GM19395 (cell line): Measurements from ENCODE around the gene CRYGN.

ENCODE experiments used
- ATAC-seq: cut with Tn5 transposase; IDR thresholded peaks from one replicate; pipeline ENCODE4 v1.9.1; 2021; ENCODE audit warnings: mild to moderate bottlenecking, moderate library complexity; ENCODE audit not compliant: unreplicated experiment

CRYGN gene

DNA sequence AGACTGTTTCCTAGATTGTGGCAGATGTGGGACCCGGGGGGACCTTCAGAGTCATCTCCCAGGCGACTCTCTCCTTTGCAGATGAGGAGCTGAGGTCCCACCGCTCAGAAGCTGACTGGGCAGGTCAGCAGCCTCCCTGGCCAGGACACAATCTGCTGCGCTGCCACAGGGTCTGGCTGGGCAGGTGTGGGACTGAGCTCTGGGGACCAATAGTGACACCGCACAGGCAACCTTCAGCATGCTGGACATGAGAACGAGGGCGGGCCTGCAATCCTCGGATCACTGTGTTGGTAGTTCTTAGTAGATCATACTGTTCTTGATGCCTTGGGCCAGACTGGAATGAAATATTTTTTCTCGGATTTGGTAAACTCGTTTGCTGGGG is 20.5 kb upstream of the CRYGN start:
- no peak for ATAC-seq

DNA sequence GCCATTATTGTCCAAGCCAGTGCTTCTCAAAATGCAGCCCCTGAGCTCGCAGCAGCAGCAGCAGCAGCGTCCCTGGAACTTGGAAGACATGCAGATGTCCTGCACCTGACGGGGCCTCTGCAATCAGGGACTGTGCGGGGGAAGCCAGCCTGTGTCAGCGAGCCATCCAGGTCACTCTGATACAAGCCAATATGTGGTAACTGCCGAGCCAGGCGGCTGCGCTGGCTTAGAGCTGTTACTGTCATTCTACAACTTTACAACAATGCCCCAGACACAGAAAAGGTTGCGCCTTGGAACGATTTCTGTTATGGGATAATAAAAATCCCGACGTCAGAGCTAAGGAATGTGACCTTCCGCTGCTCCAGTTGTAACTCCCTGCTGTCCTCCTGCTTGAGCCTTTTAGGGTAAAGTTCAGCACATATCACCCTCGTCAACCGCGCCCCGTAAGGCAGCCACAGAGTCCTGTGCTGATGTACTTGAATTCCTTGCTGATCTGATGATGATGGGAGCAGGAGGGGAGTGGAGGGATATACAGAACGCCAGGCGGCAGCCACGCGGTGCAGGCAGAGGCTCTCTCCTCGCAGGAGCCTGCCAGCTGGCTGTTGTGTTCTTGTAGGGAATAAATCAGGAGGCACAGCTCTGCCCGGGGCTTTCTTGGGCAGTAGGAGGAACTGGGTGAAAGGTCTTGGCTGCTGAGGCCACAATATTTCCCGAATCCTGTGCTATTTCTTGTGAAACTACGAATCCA is 20.0 kb upstream of the CRYGN start:
- ATAC-seq, result no peak

DNA sequence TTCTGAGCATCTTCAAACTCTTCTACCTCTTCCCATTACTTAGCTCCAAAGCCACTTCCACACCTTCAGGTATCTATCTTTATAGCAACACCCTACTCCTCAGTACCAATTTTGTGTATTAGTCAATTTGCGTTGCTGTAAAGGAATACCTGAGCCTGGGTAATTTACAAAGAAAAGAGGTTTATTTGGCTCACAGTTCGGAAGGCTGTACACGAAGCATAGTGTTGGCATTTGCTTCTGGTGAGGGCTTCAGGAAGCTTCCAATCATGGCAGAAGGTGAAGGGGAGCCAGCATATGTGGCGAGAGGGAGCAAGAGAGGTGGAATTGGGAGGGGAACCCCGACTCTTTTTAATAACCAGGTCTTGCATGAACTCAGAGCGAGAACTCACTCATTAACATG is 17.6 kb upstream of the CRYGN start:
- ATAC-seq, result no peak

DNA sequence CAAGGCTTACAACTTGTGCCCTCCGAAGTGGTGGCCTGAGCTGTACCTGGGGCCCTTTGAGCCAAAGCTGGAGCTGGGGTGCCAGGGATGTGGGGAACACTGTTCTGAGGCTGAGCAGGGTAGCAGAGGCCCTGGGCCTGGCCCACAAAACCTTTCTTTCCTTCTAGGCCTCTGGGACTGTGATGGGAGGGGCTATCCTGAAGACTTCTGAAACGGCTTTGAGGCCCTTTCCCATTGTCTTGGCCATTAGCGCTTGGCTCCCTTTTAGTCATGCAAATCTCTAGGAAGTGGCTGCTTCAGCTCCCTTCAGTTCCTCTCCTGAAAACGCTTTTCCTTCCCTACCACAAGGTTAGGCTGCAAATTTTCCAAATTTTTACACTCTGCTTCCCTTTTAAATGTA is 16.8 kb upstream of the CRYGN start:
- ATAC-seq, result no peak

DNA sequence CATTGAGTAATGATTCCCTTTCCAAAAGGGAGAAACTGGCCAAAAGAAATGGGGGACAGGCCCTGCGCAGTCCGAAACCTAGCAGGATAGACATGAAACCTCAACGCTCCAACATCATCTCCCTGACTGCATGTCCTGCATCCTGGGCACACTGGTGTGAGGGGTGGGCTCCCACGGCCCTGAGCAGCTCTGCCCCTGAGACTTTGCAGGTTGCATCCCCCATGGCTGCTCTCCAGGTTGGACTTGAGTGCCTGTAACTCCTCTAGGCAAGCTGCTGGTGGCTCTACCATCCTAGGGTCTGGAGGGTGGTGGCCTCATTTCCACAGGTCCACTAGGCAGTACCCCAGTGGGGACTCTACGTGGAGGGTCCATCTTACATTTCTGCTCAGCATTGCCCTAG is 16.3 kb upstream of the CRYGN start:
- no peak for ATAC-seq

DNA sequence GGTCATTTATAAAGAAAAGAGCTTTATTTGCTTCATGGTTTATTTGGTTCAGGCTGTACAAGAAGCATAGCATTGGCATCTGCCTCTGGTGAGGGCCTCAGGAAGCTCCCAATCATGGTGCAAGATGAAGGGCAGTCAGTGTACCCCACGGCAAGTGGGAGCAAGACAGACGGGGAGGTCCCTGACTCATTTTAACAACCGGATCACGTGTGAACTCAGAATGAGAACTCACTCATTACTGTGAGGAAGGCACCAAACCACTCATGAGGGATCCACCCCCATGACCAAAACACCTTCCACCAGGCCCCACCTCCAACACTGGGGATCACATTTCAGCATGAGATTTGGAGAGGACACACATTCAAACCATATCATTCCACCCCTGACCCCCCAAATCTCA is 15.7 kb upstream of the CRYGN start:
- no peak for ATAC-seq

DNA sequence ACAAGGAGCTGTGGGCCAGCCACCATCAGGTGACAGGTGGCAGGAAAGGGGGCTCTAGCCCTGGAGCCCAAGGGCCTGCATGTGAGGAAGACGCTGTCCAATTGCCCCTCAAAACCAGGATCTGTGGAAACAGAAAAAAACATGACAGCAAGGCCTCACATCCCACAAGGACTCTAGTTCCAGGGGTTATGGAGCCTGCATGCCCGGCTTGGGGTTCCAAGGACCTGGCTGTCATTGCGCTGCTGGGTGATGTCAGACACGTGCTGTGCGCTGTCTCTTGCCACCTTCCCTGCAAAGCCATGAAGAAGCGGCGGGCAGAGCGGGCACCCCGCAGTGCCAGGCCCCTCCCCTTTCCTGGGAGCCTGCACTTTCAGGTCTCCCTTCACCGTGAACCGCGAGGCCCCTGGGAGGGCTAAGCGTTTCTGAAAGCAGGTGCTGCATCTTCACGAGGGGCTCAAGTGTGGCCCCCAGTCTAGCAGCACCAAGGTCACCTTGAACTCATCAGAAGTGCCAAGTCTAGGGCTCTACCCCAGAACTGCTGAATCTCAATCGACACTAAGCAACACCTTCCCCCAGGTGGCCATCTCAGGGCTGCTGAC is 15.1 kb upstream of the CRYGN start:
- no peak for ATAC-seq

DNA sequence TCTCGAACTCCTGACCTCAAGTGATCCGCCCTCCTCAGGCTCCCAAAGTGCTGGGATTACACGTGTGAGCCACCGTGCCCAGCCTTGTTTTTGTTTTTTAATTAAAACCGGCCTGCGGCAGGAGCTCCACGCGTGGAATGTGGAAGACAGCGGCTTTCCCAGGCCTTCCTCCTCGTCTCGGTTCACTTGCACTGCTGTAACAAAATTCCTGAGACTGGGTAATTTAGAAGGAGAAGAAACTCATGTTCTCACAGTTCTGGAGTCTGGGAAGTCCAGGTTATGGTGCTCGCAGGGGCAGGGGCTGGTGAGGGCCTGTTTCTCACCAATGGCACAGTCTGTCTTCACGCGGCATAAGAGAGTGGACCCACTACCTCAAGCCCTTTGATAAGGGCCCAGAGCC is 14.4 kb upstream of the CRYGN start:
- no peak for ATAC-seq

DNA sequence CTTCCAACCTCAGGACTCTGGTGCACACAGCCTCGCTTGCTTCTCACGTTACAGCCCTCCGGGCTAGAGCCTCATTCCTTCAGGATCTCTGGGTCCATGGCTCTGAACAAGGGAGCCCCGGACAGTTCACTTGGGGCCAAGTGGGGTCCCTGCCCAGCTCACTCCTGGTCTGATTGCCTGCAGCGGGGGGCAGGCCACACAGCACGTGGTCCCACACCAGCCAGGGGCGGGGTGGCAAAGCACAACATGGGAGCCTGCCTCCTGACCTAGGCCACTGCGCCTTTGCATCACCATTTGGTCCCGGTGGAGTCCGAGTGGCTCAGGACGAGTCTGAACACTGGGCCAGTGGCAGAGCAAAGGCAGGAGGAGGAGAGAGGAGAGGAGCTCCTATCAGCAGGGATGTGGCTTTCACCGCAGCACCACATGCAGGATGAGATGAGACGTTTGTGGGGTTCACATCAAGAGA is 13.4 kb upstream of the CRYGN start:
- ATAC-seq, result no peak

DNA sequence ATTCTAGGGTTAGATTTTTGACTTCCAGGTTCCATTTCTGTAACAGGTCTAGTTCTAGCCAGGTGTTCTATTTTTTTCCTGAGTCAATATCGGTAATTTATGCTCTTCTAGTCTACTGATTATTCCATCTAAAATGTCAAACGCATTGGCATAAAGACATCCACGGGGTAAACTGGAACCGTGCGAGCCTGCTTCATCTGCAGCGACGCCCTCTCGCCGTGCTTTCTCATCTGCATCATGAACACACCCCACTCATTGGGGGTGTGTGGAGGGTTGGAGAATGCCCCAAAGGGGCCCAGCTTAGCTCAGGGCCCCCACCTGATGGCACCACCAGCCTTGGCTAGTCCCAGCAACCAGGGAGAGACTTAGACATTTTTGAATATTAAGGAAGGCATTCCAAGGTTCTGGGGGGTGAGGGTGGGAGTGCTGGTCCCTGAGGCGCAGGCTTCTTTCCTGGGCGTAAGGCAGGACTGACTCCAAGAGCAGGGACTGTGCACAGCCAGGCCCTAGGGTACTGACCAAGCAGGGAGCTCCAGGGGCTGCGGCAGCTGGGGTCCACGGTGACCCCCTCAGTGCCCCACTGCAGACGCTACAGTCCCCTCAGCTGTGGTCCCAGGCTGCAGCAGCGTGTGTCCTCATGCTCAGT is 12.9 kb upstream of the CRYGN start:
- ATAC-seq, result no peak

DNA sequence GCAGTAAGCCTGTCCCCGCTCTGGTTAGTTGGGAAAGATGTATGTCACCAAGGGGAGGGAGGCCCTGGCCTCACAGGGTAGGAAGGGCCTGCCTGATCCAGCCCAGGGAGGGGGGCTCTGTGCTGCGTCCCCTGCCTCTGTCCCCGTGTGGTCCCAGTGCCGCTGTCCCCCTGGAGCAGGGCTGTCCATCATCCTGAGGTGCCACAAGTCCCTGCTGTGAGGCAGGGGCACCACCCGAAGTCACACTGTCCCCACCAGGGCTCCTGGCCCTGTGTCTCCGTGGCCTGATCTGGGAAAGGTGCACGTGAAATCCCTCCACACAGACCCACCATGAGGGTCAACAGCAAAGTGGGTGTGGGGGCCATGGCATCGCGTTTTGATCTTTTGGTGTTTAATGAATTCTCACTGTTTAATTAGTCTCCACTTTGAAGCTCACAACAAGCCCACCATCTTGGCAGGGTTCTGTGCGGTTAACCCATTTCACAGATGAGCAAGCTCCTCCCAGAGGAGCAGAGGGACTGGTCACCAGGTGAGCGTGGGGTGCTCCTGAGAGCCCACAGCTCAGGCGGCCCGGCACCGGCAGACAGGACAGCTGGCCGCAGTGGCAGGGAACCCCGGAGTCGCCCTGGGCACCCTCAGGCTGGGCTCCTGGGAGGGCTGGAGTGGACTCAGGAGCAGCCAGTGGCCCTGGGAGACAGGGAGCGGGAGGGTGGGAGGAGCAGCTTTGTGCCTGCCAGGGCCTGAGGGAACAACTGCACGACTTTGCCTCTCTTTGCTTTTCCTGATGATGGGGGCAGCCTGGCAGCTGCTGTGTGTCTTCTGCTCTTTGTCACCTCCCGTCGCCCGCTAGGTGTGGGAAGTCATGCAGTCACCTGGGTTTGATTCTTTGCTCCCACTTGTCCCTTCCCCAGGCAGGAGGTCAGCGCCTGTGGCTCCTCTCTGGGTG is 12.0 kb upstream of the CRYGN start:
- no peak for ATAC-seq

DNA sequence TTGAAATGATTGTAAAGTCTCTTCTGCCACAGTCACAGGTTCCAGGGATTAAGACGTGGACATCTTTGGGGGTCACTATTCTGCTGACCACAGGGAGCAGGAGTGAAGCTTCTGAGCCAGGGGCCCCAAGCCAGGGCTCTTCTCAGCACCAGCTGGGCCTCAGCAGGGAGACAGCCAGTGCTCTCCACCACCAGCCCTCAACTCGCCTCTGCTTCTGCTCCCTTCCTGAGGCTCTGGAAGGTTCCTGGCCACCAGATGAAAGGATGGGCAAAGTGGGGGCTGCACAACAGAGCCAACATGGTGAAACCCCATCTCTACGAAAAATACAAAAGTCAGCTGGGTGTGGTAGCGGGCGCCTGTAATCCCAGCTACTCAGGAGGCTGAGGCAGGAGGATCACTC is 11.2 kb upstream of the CRYGN start:
- no peak for ATAC-seq

DNA sequence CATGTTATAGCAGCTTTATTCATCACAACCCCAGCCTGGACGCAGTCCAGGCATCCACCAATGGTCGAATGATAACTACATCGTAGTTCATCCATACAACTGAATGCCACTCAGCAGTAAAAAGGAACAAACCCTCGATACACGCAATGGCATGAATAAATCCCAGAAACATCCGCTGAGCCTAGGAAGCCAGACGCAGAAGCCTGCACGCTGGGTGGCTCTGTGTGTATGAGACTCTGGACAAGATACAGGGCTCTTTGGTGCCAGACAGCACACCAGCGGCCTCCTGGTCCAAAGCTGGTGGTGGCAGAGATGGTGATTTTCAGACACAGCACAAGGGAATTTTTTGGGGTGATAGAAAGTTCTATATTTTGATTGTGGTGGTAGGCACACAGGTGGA is 10.0 kb upstream of the CRYGN start:
- no peak for ATAC-seq

DNA sequence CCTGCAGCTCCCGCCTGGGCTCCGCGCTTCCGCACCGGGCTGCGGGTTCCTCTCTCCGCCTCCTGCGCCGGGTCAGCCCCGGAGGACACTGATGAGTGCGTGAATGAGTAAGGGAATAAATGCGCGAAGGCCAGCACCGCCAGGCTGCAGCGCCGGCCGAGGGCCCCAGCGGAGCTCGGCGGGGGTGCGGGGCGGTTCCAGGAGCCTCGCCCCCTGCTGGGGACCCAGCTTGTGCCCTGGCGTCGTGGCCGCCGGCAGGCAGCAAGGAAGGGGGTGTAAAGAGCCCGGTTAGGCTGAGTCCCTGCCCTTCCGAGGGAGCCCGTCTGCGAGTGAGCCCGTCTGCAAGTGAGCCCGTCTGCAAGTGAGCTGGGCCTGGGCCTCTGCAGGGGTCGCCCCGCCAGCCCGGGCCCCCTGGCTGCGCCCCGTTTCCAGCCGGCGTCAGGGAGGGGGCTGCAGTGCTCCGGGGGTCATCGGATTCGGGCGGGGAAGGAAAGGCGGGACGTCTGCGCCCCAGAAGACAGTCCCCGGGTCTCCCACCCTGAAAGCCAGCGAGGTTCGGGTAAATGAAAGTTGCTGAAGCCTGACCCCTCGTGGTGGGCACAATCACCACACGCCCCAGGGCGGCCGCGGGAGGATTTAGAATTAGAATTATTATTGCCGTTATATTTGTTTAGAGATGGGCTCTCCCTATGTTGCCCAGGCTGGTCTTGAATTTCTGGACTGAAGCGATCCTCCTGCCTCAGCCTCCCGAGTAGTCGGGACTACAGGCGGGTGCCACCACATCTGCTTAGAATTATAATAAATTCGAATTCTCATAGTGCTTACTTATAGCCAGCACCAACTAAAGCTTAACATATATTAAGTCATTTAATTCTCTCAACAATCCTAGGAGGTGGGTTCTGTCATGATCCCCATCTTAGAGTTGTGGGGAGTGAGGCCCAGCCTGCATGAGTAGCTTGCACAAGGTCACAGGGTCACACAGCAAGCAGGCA is 8.6 kb upstream of the CRYGN start:
- ATAC-seq, result peak; percentile 86

DNA sequence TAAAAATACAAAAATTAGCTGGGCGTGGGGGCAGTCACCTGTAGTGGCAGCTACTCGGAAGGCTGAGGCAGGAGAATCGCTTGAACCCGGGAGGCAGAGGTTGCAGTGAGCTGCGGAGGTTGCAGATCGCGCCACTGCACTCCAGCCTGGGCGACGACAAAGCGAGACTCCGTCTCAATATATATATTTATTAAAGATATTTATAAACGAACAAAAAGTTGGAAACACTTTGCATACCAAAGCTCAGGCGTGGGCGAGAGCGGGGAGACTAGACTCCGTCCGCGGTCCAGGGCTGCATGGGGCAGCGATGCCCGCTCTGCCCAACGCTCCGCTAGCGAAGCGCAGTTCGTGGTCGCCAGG is 7.9 kb upstream of the CRYGN start:
- ATAC-seq, result no peak

DNA sequence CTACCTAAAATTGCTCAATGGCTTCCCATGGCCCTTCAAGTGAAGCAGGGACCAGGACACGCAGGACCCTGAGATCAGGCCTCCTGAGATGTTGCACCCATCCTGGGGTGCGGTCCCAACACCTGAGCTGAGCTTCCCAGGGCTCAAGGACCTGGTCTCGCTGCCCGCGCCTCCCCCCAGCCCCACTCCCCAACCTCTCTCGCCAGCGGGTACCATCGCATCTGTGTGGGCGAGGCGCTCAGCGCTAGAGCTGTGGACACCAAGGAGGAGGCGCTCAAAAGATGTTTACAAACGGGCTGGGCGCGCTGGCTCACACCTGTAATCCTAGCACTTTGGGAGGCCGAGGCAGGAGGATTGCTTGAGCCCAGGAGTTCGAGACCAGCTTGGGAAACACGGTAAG is 7.4 kb upstream of the CRYGN start:
- no peak for ATAC-seq

DNA sequence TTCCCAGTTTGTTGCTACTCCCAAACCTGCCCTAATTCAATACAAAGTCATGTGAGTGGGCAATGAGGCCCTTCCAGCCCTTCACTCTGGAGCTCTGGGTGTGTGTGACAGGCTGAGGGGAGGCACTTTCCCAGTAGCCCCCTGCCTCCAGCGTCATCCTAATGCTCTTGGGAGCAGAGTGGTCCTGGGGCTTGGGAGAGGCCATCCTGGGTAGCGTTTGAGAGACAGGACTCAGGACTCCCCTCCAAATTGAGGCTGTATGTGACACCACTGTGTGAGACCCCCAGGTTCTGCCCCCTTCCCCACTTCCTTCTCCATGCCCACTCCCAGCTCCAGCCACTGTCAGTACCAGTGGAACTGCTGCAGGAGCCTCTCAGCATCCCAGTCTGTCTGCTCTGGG is 6.5 kb upstream of the CRYGN start:
- ATAC-seq, result no peak

DNA sequence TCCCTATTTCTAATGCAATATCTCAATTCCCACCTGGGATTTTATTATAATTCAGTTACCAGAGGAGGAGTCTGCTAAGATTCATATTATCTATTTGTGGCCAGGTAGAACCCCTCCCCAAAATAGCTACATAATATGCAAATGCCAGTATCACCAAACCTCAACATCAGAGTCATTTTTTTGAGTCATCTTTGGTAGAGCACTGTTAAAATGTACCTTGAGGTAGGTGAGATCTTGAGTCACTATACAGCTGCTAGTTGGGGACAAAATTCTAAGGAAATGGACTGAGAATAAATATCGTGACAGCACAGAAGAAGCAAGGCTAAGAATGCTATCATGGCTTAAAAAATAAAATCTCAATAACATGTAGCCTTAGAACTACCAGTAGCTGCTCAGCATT is 4.7 kb upstream of the CRYGN start:
- no peak for ATAC-seq

DNA sequence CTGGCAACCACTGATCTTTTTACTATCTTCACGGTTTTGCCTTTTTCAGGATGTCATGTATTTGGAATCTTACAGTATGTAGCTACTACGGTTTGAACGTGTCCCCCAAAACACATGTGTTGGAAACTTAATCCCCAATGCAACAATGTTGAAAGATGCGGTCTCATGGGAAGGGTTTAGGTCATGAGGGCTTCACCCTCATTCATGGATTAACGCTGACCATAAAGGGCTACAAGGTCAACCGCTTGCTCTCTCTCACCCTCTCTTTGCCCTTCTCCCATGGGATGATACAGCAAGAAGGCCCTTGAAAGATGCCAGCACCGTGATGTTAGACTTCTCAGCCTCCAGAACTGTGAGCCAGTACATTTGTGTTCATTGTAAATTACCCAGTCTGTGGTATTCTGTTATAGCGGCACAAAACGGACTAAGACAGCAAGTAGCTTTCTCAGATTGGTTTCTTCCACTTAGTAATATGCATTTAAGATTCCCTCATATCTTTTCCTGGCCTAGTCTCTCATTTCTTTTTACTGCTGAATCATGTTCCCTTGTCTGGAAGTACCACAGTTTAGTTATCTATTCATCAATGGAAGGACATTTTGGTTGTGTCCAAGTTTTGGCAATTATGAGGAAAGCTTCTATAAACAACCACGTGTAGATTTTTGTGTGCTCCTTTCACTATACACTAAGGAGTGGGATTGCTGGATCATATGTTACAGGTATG is 3.0 kb upstream of the CRYGN start:
- no peak for ATAC-seq
